Measurements from ENCODE around the gene DPEP2NB.

- TF ChIP-seq CTCF (conservative IDR thresholded peaks at IDR 0.05; ENCODE audit: low read depth, low read length) (no peak), EZH2 (IDR thresholded peaks at IDR 0.05; ENCODE audit: borderline replicate concordance, low read depth, low read length, poor library complexity, severe bottlenecking) (no peak)
Observed at GRCh38 chr16:68005786-68006286, 9.9 kb downstream of the DPEP2NB start.
